SU-DHL-6 (cell line): ENCODE measurements around the gene NR5A2.

ENCODE experiments used
- H2AFZ ChIP-seq: fragments of 200-600 bp; sonication (generic); 2 replicates; pipeline ENCODE4 v1.6.1; 2014; ENCODE audit warnings: low read depth, mild to moderate bottlenecking, moderate library complexity, mixed read lengths, antibody characterized with exemption, low read length; ENCODE audit not compliant: severe bottlenecking
- H3F3A ChIP-seq: fragments of 200-600 bp; shearing (Covaris generic); 2 replicates; pipeline ENCODE4 v1.6.0; 2016; ENCODE audit warnings: antibody characterized with exemption, mild to moderate bottlenecking; ENCODE audit not compliant: insufficient read depth
- H3K27ac ChIP-seq: fragments of 200-600 bp; sonication (generic); 2 replicates; pipeline ENCODE4 v1.5.1; 2016; ENCODE audit warnings: low read depth, mild to moderate bottlenecking, low read length, moderate library complexity, mixed read lengths
- H3K27me3 ChIP-seq: fragments of 200-600 bp; sonication (generic), shearing (Covaris generic); 2 replicates; pipeline ENCODE4 v1.6.0; 2014; ENCODE audit warnings: mild to moderate bottlenecking, low read length
- H3K36me3 ChIP-seq: fragments of 200-600 bp; sonication (generic); 2 replicates; pipeline ENCODE4 v1.6.1; 2014; ENCODE audit warnings: mild to moderate bottlenecking, low read length, mixed read lengths
- H3K4me2 ChIP-seq: fragments of 300-600, 200-600 bp; shearing (Covaris generic), sonication (generic); 2 replicates; pipeline ENCODE4 v1.6.0; 2014; ENCODE audit warnings: low read length, low read depth, mild to moderate bottlenecking; ENCODE audit not compliant: poor library complexity, severe bottlenecking
- H3K4me3 ChIP-seq: fragments of 200-600 bp; sonication (generic); 2 replicates; pipeline ENCODE4 v1.5.1; 2014; ENCODE audit warnings: antibody characterized with exemption, low read length, mild to moderate bottlenecking, mixed read lengths; ENCODE audit not compliant: insufficient read depth, poor library complexity, severe bottlenecking
- H3K79me2 ChIP-seq: fragments of 200-600 bp; sonication (generic); 2 replicates; pipeline ENCODE4 v1.6.1; 2014; ENCODE audit warnings: mild to moderate bottlenecking, low read length, moderate library complexity; ENCODE audit not compliant: insufficient read depth
- H3K9ac ChIP-seq: fragments of 200-600 bp; sonication (generic); 2 replicates; pipeline ENCODE4 v1.7.0; 2014; ENCODE audit warnings: mild to moderate bottlenecking, low read length
- H3K9me2 ChIP-seq: fragments of 200-600 bp; sonication (generic); replicated peaks from 2 replicates; pipeline ENCODE4 v1.6.1; 2014; ENCODE audit warnings: low read length; ENCODE audit not compliant: insufficient read depth
- H3K9me3 ChIP-seq: fragments of 200-600 bp; sonication (generic); 2 replicates; pipeline ENCODE4 v1.6.1; 2014; ENCODE audit warnings: low read length, mixed read lengths; ENCODE audit not compliant: insufficient read depth
- H4K20me1 ChIP-seq: fragments of 200-600 bp; sonication (generic); 2 replicates; pipeline ENCODE4 v1.6.1; 2014; ENCODE audit warnings: low read depth, mild to moderate bottlenecking, antibody characterized with exemption, low read length, moderate library complexity, mixed read lengths
- CTCF ChIP-seq: fragments of 200-600 bp; sonication (generic); IDR thresholded peaks from one replicate; pipeline ENCODE4 v1.5.1; 2017; ENCODE audit warnings: antibody characterized with exemption, mild to moderate bottlenecking, low read length, moderate library complexity; ENCODE audit not compliant: insufficient read depth, poor library complexity, severe bottlenecking
- EZH2phosphoT487 ChIP-seq: fragments of 200-600 bp; sonication (generic), shearing (Covaris generic); conservative IDR thresholded peaks from 2 replicates; pipeline ENCODE4 v1.6.1; 2018; ENCODE audit warnings: mild to moderate bottlenecking, antibody characterized with exemption, low read length, moderate library complexity, mixed read lengths

Gene NR5A2

GRCh38 chr1:200163911-200164310 is 136.4 kb downstream of the NR5A2 start:
- Histone ChIP-seq H3K27me3 (no peaks in the 10 kb centered on the region), H3K9me2 (no peaks in the 10 kb centered on the region), H3K9me3 (no peaks in the 10 kb centered on the region), H3K4me3 (no peak overlapping the region), H3F3A (no peaks in the 10 kb centered on the region), H2AFZ (no peak overlapping the region), H3K36me3 (no peaks in the 10 kb centered on the region), H3K9ac (no peak overlapping the region), H3K4me2 (no peak overlapping the region), H4K20me1 (no peaks in the 10 kb centered on the region), H3K79me2 (no peaks in the 10 kb centered on the region), H3K27ac (no peak overlapping the region)
- TF ChIP-seq EZH2phosphoT487, result no peak
- TF ChIP-seq CTCF, result no peak

GRCh38 chr1:200165493-200166220 is 138.1 kb downstream of the NR5A2 start:
- Histone ChIP-seq H3K4me2 (no peak overlapping the region), H3K9me3 (no peaks in the 10 kb centered on the region), H4K20me1 (no peaks in the 10 kb centered on the region), H3K36me3 (no peaks in the 10 kb centered on the region), H2AFZ (no peak overlapping the region), H3K9ac (no peak overlapping the region), H3K27me3 (no peaks in the 10 kb centered on the region), H3K27ac (no peak overlapping the region), H3F3A (no peaks in the 10 kb centered on the region), H3K9me2 (no peaks in the 10 kb centered on the region), H3K79me2 (no peaks in the 10 kb centered on the region), H3K4me3 (no peak overlapping the region)
- TF ChIP-seq EZH2phosphoT487 (no peak), CTCF (no peak)

GRCh38 chr1:200166411-200166810 is 138.9 kb downstream of the NR5A2 start:
- H3K79me2 ChIP-seq, result no peaks in the 10 kb centered on the region
- TF ChIP-seq EZH2phosphoT487 (no peak), CTCF (no peak)
- H3K9ac ChIP-seq, result no peak overlapping the region
- H3F3A ChIP-seq, result no peaks in the 10 kb centered on the region
- H3K36me3 ChIP-seq, result no peaks in the 10 kb centered on the region
- no peak overlapping the region for H3K27ac ChIP-seq
- no peak overlapping the region for H2AFZ ChIP-seq
- H3K27me3 ChIP-seq, result no peaks in the 10 kb centered on the region
- no peaks in the 10 kb centered on the region for H3K9me2 ChIP-seq
- no peak overlapping the region for H3K4me3 ChIP-seq
- no peaks in the 10 kb centered on the region for H3K9me3 ChIP-seq
- H3K4me2 ChIP-seq, result no peak overlapping the region
- no peaks in the 10 kb centered on the region for H4K20me1 ChIP-seq
